K562 (cell line): Measurements from ENCODE around the gene TUT4. TPM values are rescaled to one million over a fixed set of nuclear protein-coding genes. Genes with fewer than 3 reads are reported as not detected.
A peak's percentile ranks its signal among the peaks of the same experiment; 100 is the strongest.

Experiments
- AFF4 ChIP-seq: sonication (generic); formaldehyde crosslinking; IDR thresholded peaks from 2 replicates; pipeline ENCODE4 v1.8.0; 2023; ENCODE audit warnings: mild to moderate bottlenecking, missing genetic modification reagents
- ARID1B ChIP-seq: fragments of 450-650 bp; IDR thresholded peaks from 2 replicates; pipeline ENCODE4 v1.6.1; 2016; ENCODE audit warnings: antibody characterized with exemption, mild to moderate bottlenecking, inconsistent platforms
- HDAC3 ChIP-seq: fragments of 450-650 bp; IDR thresholded peaks from 2 replicates; pipeline ENCODE4 v1.6.1; 2018; ENCODE audit warnings: borderline replicate concordance, mild to moderate bottlenecking, moderate library complexity; ENCODE audit not compliant: partially characterized antibody
- HDAC6 ChIP-seq: IDR thresholded peaks from 2 replicates; pipeline ENCODE4 v1.6.1; 2012; ENCODE audit warnings: low read depth, mild to moderate bottlenecking, control low read depth, inconsistent platforms, low read length, moderate library complexity
- NFYB ChIP-seq: IDR thresholded peaks from 2 replicates; pipeline ENCODE4 v1.6.1; 2011; ENCODE audit warnings: mild to moderate bottlenecking, moderate library complexity; ENCODE audit not compliant: insufficient read length; ENCODE audit errors: extremely low read depth
- PHF8 ChIP-seq: fragments of 200-600 bp; sonication (generic); IDR thresholded peaks from 2 replicates; pipeline ENCODE4 v1.6.1; 2012; ENCODE audit warnings: mixed run types, mild to moderate bottlenecking, inconsistent platforms, low read length, moderate library complexity, borderline replicate concordance
- POLR2A ChIP-seq: fragments of 450-650 bp; conservative IDR thresholded peaks from 2 replicates; pipeline ENCODE4 v1.6.1; 2016
- RBM14 ChIP-seq: fragments of 200-400 bp; formaldehyde crosslinking; IDR thresholded peaks from 2 replicates; pipeline ENCODE4 v1.6.1; 2018; ENCODE audit warnings: low read depth, mild to moderate bottlenecking, low read length, moderate library complexity, borderline replicate concordance; ENCODE audit not compliant: insufficient read depth
- SMARCB1 ChIP-seq: IDR thresholded peaks from 2 replicates; pipeline ENCODE4 v1.6.1; 2011; ENCODE audit warnings: improper control_type of control experiment, low read depth; ENCODE audit not compliant: insufficient read length
- STAG1 ChIP-seq: sonication (generic); formaldehyde crosslinking; IDR thresholded peaks from 2 replicates; pipeline ENCODE4 v1.5.0; 2020; ENCODE audit warnings: missing genetic modification reagents, borderline replicate concordance
- THRAP3 ChIP-seq: fragments of 450-650 bp; IDR thresholded peaks from 2 replicates; pipeline ENCODE4 v1.6.1; 2016; ENCODE audit warnings: mild to moderate bottlenecking, inconsistent platforms, borderline replicate concordance
- THRB ChIP-seq: fragments of 450-650 bp; formaldehyde crosslinking; conservative IDR thresholded peaks from 2 replicates; pipeline ENCODE4 v1.4.0; 2022; ENCODE audit warnings: mild to moderate bottlenecking, missing genetic modification characterization
- ZFPM2 ChIP-seq: fragments of 250-450 bp; sonication (Bioruptor Pico); IDR thresholded peaks from 2 replicates; pipeline ENCODE4 v1.5.1; 2022; ENCODE audit warnings: mild to moderate bottlenecking
- ZNF280B ChIP-seq: fragments of 250-450 bp; sonication (Bioruptor Pico); IDR thresholded peaks from 2 replicates; pipeline ENCODE4 v1.5.1; 2021; ENCODE audit warnings: mild to moderate bottlenecking
- ZNF449 ChIP-seq: fragments of 250-450 bp; sonication (Bioruptor Pico); IDR thresholded peaks from 2 replicates; pipeline ENCODE4 v1.8.0; 2022; ENCODE audit warnings: moderate library complexity, mild to moderate bottlenecking, inconsistent platforms
- ZNF512 ChIP-seq: IDR thresholded peaks from 2 replicates; pipeline ENCODE4 v1.6.1; 2016; ENCODE audit warnings: missing genetic modification characterization, missing compliant biosample characterization
- ZNF551 ChIP-seq: fragments of 250-450 bp; sonication (Bioruptor Pico); IDR thresholded peaks from 2 replicates; pipeline ENCODE4 v1.5.0; 2021; ENCODE audit warnings: mild to moderate bottlenecking, moderate library complexity
- ZNF717 ChIP-seq: fragments of 250-450 bp; sonication (Bioruptor Pico); IDR thresholded peaks from 2 replicates; pipeline ENCODE4 v1.5.0; 2021
- polyA plus RNA-seq, 8 experiments: library from polyadenylated mRNA; depleted of rRNA in 4 of 8; stranded (reverse) in 5 of 8; unstranded in 3 of 8; fragments of >200 nt; fragmentation: Nextera tagmentation in 2 of 8; fragmentation: Illumina TruSeq in 1 of 8; extraction: Ambion mirVana in 2 of 8; extraction: Trizol in 1 of 8; gene quantifications; 2 replicates each; pipeline versions ENCODE4 v1.2.1 to v1.2.3, GENCODE V29; 2011 to 2014; ENCODE audit warnings: inconsistent platforms in 1 of 8, missing spikeins in 1 of 8
- total RNA-seq, 7 experiments: library from RNA; depleted of rRNA in 6 of 7; stranded (reverse); fragments of >200 nt in 6 of 7; fragmentation: Illumina TruSeq in 2 of 7; extraction: Trizol in 2 of 7; gene quantifications; 2 replicates each; pipeline versions ENCODE4 v1.2.1 to v1.2.3, GENCODE V29; 2011 to 2021; ENCODE audit warnings: low replicate concordance in 1 of 7

TUT4 gene
- total and polyA plus RNA-seq, 9 of the 15 experiments (the other 6 are each of a cell fraction or from before 2014, with no cell fraction given): 15.8 to 53.5 (median 36.7) TPM

- no peak for TF ChIP-seq STAG1 (CRISPR knock-in tag)
- no peak for TF ChIP-seq HDAC3
- TF ChIP-seq THRB (CRISPR knock-in tag): 0 out of 2 replicates have a peak, but pooled peaks have one; percentile 52
- no peak for TF ChIP-seq NFYB
- TF ChIP-seq ZNF449 (CRISPR knock-in tag): no peak
- no peak for TF ChIP-seq ZNF717
- TF ChIP-seq PHF8: no peak
- no peak for TF ChIP-seq SMARCB1
- TF ChIP-seq ZNF280B: no peak
- TF ChIP-seq ZFPM2 (CRISPR knock-in tag): no peak
- no peak for TF ChIP-seq ZNF551 (CRISPR knock-in tag)
- no peak for TF ChIP-seq HDAC6
- no peak for TF ChIP-seq ZNF512 (tag)
- peak; percentile 6; the same call in 1 of the 2 replicates for TF ChIP-seq ARID1B
- TF ChIP-seq POLR2A: peak; percentile 54
- no peak for TF ChIP-seq THRAP3
- no peak for TF ChIP-seq RBM14
- no peak for TF ChIP-seq AFF4
Measured at GRCh38 chr1:52399629-52400028, 153.3 kb downstream of the TUT4 start (continued).
